Neural cell (in vitro differentiated cells): ENCODE measurements around the gene BAD. TPM values are rescaled to one million over a fixed set of nuclear protein-coding genes. Genes with fewer than 3 reads are reported as not detected.
A peak's percentile ranks its signal among the peaks of the same experiment; 100 is the strongest.

Experiments used
- H2AFZ ChIP-seq: fragments of 200-600, 300-800 bp; sonication (generic), shearing (Covaris generic); 2 replicates; pipeline ENCODE4 v1.6.0; 2014; ENCODE audit warnings: low read depth, mild to moderate bottlenecking, antibody characterized with exemption, low read length, moderate library complexity
- H3F3A ChIP-seq: fragments of 200-600 bp; shearing (Covaris generic); 2 replicates; pipeline ENCODE4 v1.6.1; 2016; ENCODE audit warnings: mild to moderate bottlenecking, moderate library complexity, mixed read lengths, antibody characterized with exemption, low read length; ENCODE audit not compliant: insufficient read depth, poor library complexity, severe bottlenecking
- H3K27ac ChIP-seq: fragments of 200-600, 300-800 bp; sonication (generic), shearing (Covaris generic); 2 replicates; pipeline ENCODE4 v1.5.1; 2014; ENCODE audit warnings: mild to moderate bottlenecking, low read length, moderate library complexity
- H3K27me3 ChIP-seq: fragments of 300-800, 200-600 bp; sonication (generic), shearing (Covaris generic); 2 replicates; pipeline ENCODE4 v1.6.0; 2014; ENCODE audit warnings: mild to moderate bottlenecking, low read depth, low read length, moderate library complexity; ENCODE audit not compliant: insufficient read depth
- H3K36me3 ChIP-seq: fragments of 300-800, 200-600 bp; sonication (generic), shearing (Covaris generic); 2 replicates; pipeline ENCODE4 v1.5.1; 2014; ENCODE audit warnings: mild to moderate bottlenecking, antibody characterized with exemption, low read length, moderate library complexity; ENCODE audit not compliant: insufficient read depth
- H3K4me2 ChIP-seq: fragments of 300-800, 200-600 bp; sonication (generic), shearing (Covaris generic); 2 replicates; pipeline ENCODE4 v1.6.0; 2014; ENCODE audit warnings: mild to moderate bottlenecking, low read length
- H3K4me3 ChIP-seq: fragments of 300-800, 200-600 bp; sonication (generic), shearing (Covaris generic); 2 replicates; pipeline ENCODE4 v1.5.1; 2014; ENCODE audit warnings: mild to moderate bottlenecking, low read length, moderate library complexity
- H3K79me2 ChIP-seq: fragments of 200-600 bp; shearing (Covaris generic); replicated peaks from 2 replicates; pipeline ENCODE4 v1.6.0; 2014; ENCODE audit warnings: mild to moderate bottlenecking, low read length, moderate library complexity; ENCODE audit not compliant: insufficient read depth
- H3K9ac ChIP-seq: fragments of 300-800, 200-600 bp; sonication (generic), shearing (Covaris generic); 2 replicates; pipeline ENCODE4 v1.6.1; 2016; ENCODE audit warnings: mild to moderate bottlenecking, low read length, mixed read lengths
- H3K9me2 ChIP-seq: fragments of 200-600 bp; shearing (Covaris generic); 2 replicates; pipeline ENCODE4 v1.6.1; 2016; ENCODE audit warnings: mild to moderate bottlenecking, low read length, mixed read lengths; ENCODE audit not compliant: insufficient read depth
- H3K9me3 ChIP-seq: fragments of 200-600, 300-800 bp; sonication (generic), shearing (Covaris generic); 2 replicates; pipeline ENCODE4 v1.6.1; 2016; ENCODE audit warnings: mild to moderate bottlenecking, mixed run types, low read length, moderate library complexity, mixed read lengths
- H4K20me1 ChIP-seq: fragments of 200-600 bp; shearing (Covaris generic); 2 replicates; pipeline ENCODE4 v1.6.1; 2016; ENCODE audit warnings: mild to moderate bottlenecking, mixed run types; ENCODE audit not compliant: insufficient read depth
- CTCF ChIP-seq: fragments of 450-650 bp; IDR thresholded peaks from 2 replicates; pipeline ENCODE4 v1.5.1; 2014; ENCODE audit warnings: antibody characterized with exemption, mild to moderate bottlenecking, moderate library complexity; ENCODE audit not compliant: poor library complexity, severe bottlenecking
- EP300 ChIP-seq: fragments of 450-650 bp; conservative IDR thresholded peaks from 2 replicates; pipeline ENCODE4 v1.6.1; 2014; ENCODE audit warnings: antibody characterized with exemption, mild to moderate bottlenecking, moderate library complexity; ENCODE audit not compliant: poor library complexity, severe bottlenecking
- EZH2 ChIP-seq: fragments of 200-600, 300-800 bp; shearing (Covaris generic), sonication (generic); IDR thresholded peaks from 2 replicates; pipeline ENCODE4 v1.6.1; 2014; ENCODE audit warnings: antibody characterized with exemption, low read length, borderline replicate concordance, mild to moderate bottlenecking; ENCODE audit not compliant: insufficient read depth, poor library complexity, severe bottlenecking
- MXI1 ChIP-seq: fragments of 450-650 bp; conservative IDR thresholded peaks from 2 replicates; pipeline ENCODE4 v1.6.1; 2014; ENCODE audit warnings: antibody characterized with exemption, mild to moderate bottlenecking; ENCODE audit not compliant: poor library complexity, severe bottlenecking
- POLR2AphosphoS5 ChIP-seq: IDR thresholded peaks from 2 replicates; pipeline ENCODE4 v1.6.1; 2012
- RAD21 ChIP-seq: fragments of 450-650 bp; conservative IDR thresholded peaks from 2 replicates; pipeline ENCODE4 v1.6.1; 2014; ENCODE audit warnings: antibody characterized with exemption, mild to moderate bottlenecking, moderate library complexity
- REST ChIP-seq: IDR thresholded peaks from 2 replicates; pipeline ENCODE4 v1.6.1; 2012; ENCODE audit warnings: borderline replicate concordance
- SMC3 ChIP-seq: fragments of 450-650 bp; conservative IDR thresholded peaks from 2 replicates; pipeline ENCODE4 v1.6.1; 2014; ENCODE audit warnings: antibody characterized with exemption, mild to moderate bottlenecking, moderate library complexity; ENCODE audit not compliant: poor library complexity
- TAF1 ChIP-seq: IDR thresholded peaks from 2 replicates; pipeline ENCODE4 v1.6.1; 2012; ENCODE audit warnings: low read depth
- polyA plus RNA-seq: library from polyadenylated mRNA; depleted of rRNA; stranded (reverse); fragments of >200 nt; gene quantifications from 2 replicates; pipeline ENCODE4 v1.2.3, GENCODE V29; 2014

The BAD gene
- polyA plus RNA-seq, 1 donor from 2014 or later = 219 TPM

GRCh38 chr11:64245797-64246620, 38.5 kb downstream of the BAD start:
- Histone ChIP-seq H3K27ac (peak overlapping the region; percentile 57), H3K9ac (peak overlapping the region; percentile 85), H3K27me3 (peaks cover under 1% of the 10 kb centered on the region)

GRCh38 chr11:64245401-64245796, 39.1 kb downstream of the BAD start:
- Histone ChIP-seq H3K36me3 (no peaks in the 10 kb centered on the region), H2AFZ (no peak overlapping the region), H3K9ac (peak overlapping the region; percentile 85), H3K27ac (peak overlapping the region; percentile 57), H3K4me3 (peak overlapping the region; percentile 99), H4K20me1 (no peaks in the 10 kb centered on the region), H3K9me3 (no peaks in the 10 kb centered on the region), H3K4me2 (peak overlapping the region; percentile 89), H3K79me2 (peaks cover 13% of the 10 kb centered on the region), H3K9me2 (no peaks in the 10 kb centered on the region), H3K27me3 (no peaks in the 10 kb centered on the region), H3F3A (no peaks in the 10 kb centered on the region)
- TF ChIP-seq RAD21 (no peak), MXI1 (no peak), POLR2AphosphoS5 (no peak), TAF1 (no peak), REST (no peak), CTCF (no peak), EP300 (no peak), EZH2 (no peak), SMC3 (no peak)

More at GRCh38 chr11:64245797-64246620, 38.5 kb downstream of the BAD start:
- H3K4me3 ChIP-seq = peak overlapping the region; percentile 99
- H2AFZ ChIP-seq = no peak overlapping the region
- peak overlapping the region; percentile 89 for H3K4me2 ChIP-seq
- H3K9me2 ChIP-seq = no peaks in the 10 kb centered on the region
- H3K36me3 ChIP-seq = no peaks in the 10 kb centered on the region
- no peaks in the 10 kb centered on the region for H4K20me1 ChIP-seq
- peaks cover 13% of the 10 kb centered on the region for H3K79me2 ChIP-seq
- TF ChIP-seq EP300 = no peak
- no peaks in the 10 kb centered on the region for H3K9me3 ChIP-seq
- H3F3A ChIP-seq = no peaks in the 10 kb centered on the region
